ENCODE results near the gene SLC44A1. TPM values are rescaled to one million over a fixed set of nuclear protein-coding genes. Genes with fewer than 3 reads are reported as not detected.
A peak's percentile ranks its signal among the peaks of the same experiment; 100 is the strongest.

The SLC44A1 gene
- total and polyA plus RNA-seq, 2 of the 13 experiments (the other 11 are each of a cell fraction or from before 2014, with no cell fraction given) = 21.4 to 40.8 TPM

DNA sequence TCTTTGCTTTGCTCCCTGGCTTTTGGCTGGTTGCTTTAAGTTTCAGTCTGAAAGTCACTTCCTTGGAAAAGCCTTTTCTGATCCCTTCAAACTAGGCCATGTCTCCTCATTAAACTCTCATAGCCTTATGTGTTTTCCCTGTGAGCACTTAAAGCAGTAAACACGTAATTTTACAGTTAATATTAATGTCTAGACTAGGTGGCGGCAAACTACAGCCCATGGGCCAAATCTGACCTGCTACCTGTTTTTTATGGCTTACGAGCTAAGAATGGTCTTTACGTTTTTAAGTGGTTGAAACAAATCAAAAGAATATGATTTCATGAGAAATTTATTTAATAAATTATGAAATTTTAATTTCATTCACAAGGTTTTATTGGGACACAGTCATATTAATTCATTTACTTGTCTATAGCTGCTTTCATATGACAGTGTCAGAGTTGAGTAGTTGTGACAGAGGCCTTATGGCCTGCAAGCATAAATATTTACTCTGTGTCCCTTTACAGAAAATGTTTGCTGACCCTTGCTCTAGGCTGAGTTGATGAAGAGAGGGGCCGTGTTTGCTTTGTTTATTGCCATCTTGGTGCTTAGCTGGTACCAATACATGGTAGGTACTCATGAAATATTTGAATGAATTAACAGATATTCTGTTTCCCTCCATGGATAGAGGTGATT lies 7.4 kb downstream of the SLC44A1 start (continued):
- TF ChIP-seq SOX6 (IDR thresholded peaks at IDR 0.05) (no peak), SOX6 (CRISPR knock-in tag; IDR thresholded peaks at IDR 0.05) (peak; percentile 51; the same call in 1 of the 2 replicates), KLF9 (CRISPR knock-in tag; IDR thresholded peaks at IDR 0.05; ENCODE audit: low read depth) (0 out of 2 replicates have a peak, but pooled peaks have one; percentile 32), MED1 (CRISPR knock-in tag; IDR thresholded peaks at IDR 0.05) (peak; percentile 78), HHEX (CRISPR knock-in tag; IDR thresholded peaks at IDR 0.05) (peak; percentile 42; the same call in 1 of the 2 replicates), BCL6 (CRISPR knock-in tag; IDR thresholded peaks at IDR 0.05) (peak; percentile 49; the same call in 1 of the 2 replicates), ZNF256 (CRISPR knock-in tag; conservative IDR thresholded peaks at IDR 0.05) (no peak), RXRB (CRISPR knock-in tag; IDR thresholded peaks at IDR 0.05; ENCODE audit: borderline replicate concordance) (peak; percentile 71), ZMYM3 (CRISPR knock-in tag; IDR thresholded peaks at IDR 0.05) (peak; percentile 52; the same call in 1 of the 2 replicates), ZGPAT (CRISPR knock-in tag; IDR thresholded peaks at IDR 0.05) (peak; percentile 58; the same call in 1 of the 2 replicates), E2F1 (CRISPR knock-in tag; IDR thresholded peaks at IDR 0.05) (no peak), DPF2 (CRISPR knock-in tag; IDR thresholded peaks at IDR 0.05; ENCODE audit: borderline replicate concordance, low read depth) (peak; percentile 55; the same call in 1 of the 2 replicates), FOSL2 (CRISPR knock-in tag; IDR thresholded peaks at IDR 0.05) (peak; percentile 30; the same call in 1 of the 2 replicates), ATF7 (IDR thresholded peaks at IDR 0.05) (no peak), ATF7 (CRISPR knock-in tag; IDR thresholded peaks at IDR 0.05) (no peak), HNF4G (IDR thresholded peaks at IDR 0.05; ENCODE audit: borderline replicate concordance, low read depth, low read length) (0 out of 2 replicates have a peak, but pooled peaks have one; percentile 53), HNF4G (CRISPR knock-in tag; IDR thresholded peaks at IDR 0.05; ENCODE audit: borderline replicate concordance, low read depth) (no peak), ZNF644 (CRISPR knock-in tag; IDR thresholded peaks at IDR 0.05; ENCODE audit: low read depth) (peak; percentile 98), NR2F6 (IDR thresholded peaks at IDR 0.05) (peak; percentile 68), NR2F6 (CRISPR knock-in tag; IDR thresholded peaks at IDR 0.05) (peak; percentile 65; the same call in 1 of the 2 replicates)
- TF ChIP-seq, protein P1, sequence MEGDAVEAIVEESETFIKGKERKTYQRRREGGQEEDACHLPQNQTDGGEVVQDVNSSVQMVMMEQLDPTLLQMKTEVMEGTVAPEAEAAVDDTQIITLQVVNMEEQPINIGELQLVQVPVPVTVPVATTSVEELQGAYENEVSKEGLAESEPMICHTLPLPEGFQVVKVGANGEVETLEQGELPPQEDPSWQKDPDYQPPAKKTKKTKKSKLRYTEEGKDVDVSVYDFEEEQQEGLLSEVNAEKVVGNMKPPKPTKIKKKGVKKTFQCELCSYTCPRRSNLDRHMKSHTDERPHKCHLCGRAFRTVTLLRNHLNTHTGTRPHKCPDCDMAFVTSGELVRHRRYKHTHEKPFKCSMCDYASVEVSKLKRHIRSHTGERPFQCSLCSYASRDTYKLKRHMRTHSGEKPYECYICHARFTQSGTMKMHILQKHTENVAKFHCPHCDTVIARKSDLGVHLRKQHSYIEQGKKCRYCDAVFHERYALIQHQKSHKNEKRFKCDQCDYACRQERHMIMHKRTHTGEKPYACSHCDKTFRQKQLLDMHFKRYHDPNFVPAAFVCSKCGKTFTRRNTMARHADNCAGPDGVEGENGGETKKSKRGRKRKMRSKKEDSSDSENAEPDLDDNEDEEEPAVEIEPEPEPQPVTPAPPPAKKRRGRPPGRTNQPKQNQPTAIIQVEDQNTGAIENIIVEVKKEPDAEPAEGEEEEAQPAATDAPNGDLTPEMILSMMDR (CRISPR knock-in tag; IDR thresholded peaks at IDR 0.05) = peak; percentile 48
- TF ChIP-seq, protein P2, sequence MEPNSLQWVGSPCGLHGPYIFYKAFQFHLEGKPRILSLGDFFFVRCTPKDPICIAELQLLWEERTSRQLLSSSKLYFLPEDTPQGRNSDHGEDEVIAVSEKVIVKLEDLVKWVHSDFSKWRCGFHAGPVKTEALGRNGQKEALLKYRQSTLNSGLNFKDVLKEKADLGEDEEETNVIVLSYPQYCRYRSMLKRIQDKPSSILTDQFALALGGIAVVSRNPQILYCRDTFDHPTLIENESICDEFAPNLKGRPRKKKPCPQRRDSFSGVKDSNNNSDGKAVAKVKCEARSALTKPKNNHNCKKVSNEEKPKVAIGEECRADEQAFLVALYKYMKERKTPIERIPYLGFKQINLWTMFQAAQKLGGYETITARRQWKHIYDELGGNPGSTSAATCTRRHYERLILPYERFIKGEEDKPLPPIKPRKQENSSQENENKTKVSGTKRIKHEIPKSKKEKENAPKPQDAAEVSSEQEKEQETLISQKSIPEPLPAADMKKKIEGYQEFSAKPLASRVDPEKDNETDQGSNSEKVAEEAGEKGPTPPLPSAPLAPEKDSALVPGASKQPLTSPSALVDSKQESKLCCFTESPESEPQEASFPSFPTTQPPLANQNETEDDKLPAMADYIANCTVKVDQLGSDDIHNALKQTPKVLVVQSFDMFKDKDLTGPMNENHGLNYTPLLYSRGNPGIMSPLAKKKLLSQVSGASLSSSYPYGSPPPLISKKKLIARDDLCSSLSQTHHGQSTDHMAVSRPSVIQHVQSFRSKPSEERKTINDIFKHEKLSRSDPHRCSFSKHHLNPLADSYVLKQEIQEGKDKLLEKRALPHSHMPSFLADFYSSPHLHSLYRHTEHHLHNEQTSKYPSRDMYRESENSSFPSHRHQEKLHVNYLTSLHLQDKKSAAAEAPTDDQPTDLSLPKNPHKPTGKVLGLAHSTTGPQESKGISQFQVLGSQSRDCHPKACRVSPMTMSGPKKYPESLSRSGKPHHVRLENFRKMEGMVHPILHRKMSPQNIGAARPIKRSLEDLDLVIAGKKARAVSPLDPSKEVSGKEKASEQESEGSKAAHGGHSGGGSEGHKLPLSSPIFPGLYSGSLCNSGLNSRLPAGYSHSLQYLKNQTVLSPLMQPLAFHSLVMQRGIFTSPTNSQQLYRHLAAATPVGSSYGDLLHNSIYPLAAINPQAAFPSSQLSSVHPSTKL (CRISPR knock-in tag; IDR thresholded peaks at IDR 0.05) = peak; percentile 86
